ENCODE results near the gene TMEM131.

DNA sequence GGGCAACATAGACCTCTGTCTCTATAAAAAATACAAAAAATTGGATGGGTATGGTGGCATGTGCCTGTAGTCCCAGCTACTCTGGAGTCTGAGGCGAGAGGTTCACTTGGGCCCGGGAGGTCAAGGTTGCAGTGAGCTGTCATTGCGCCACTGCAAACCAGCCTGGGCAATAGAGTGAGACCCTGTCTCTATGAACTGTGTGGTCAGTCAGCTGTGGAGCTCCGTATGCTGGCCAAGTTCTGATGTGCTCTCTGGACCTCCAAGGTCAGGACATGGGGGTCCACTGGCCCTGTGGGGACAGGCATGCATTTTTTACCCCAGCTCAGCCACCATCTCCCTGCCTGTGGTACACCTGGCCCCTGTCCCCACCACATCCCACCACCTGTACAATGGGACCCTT is 71.6 kb downstream of the TMEM131 start:
- TF ChIP-seq, protein P1, sequence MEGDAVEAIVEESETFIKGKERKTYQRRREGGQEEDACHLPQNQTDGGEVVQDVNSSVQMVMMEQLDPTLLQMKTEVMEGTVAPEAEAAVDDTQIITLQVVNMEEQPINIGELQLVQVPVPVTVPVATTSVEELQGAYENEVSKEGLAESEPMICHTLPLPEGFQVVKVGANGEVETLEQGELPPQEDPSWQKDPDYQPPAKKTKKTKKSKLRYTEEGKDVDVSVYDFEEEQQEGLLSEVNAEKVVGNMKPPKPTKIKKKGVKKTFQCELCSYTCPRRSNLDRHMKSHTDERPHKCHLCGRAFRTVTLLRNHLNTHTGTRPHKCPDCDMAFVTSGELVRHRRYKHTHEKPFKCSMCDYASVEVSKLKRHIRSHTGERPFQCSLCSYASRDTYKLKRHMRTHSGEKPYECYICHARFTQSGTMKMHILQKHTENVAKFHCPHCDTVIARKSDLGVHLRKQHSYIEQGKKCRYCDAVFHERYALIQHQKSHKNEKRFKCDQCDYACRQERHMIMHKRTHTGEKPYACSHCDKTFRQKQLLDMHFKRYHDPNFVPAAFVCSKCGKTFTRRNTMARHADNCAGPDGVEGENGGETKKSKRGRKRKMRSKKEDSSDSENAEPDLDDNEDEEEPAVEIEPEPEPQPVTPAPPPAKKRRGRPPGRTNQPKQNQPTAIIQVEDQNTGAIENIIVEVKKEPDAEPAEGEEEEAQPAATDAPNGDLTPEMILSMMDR (IDR thresholded peaks at IDR 0.05): no peak
- TF ChIP-seq POLR2A (IDR thresholded peaks at IDR 0.05): no peak

Measured in heart left ventricle (tissue), 13 donors.